SK-N-DZ (cell line): ENCODE data around the gene EBF3.

Source experiments
- DNase-seq: peaks from one replicate; pipeline ENCODE4 v3.0.0-alpha.2; 2015; ENCODE audit warnings: low spot score
- small RNA-seq, 2 experiments: library from RNA; depleted of rRNA; stranded (forward); fragments of <200 nt; gene quantifications; one replicate each; pipeline ENCODE3, GENCODE V24; 2014

EBF3 gene

DNA sequence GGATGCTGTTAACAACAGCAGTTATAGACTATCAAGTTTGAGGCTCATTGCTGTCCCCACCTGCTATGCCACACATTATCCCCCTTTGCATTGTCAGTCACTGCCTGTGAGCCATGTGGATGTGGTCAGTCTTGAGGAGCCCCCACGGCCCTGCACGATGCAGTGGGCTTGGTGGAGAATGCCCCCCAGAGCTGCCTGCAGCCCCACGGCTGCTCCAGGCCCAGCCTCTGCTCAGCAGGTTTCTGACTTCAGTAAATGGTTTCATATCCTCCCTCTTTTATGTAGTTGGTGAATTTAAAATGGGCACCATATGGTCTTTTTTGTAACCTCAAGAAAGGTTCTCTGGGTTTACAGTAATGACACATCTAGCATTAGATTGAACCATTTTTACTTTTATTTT is 164.1 kb downstream of the EBF3 start:
- no peak for DNase-seq

DNA sequence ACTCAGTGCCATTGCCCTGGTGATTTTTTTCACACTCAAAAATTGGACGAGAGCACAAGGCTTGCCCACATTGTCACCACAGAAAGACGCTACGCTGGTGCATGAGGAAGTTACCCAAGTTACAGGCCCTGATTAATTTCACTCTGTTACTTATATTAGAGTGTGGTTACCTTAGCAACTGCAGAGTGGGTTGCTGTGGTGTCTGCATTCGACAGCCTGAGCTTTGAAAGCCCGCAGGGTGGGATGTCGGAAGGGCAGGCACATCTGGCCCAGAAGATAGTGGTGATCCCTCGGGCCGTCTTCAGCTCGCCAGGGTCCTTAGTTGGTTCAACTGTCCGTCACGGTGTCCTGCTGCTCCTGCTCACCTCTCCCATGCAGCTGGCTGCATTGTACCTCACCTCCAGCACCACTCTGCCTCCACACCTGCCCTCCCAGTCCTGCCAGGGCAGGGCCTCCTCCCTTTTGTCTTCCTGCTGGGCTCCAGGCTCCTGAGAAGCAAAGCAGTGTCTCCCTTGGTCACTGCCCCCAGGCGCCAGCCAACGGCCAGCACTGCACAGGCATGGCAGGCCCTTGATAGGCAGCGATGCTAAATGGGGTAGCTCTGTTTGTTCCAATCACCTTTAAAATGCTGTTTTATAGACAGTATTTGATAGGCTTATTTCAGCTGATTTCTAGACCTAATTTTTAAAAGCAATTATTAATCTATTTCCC is 167.2 kb downstream of the EBF3 start:
- DNase-seq = no peak

DNA sequence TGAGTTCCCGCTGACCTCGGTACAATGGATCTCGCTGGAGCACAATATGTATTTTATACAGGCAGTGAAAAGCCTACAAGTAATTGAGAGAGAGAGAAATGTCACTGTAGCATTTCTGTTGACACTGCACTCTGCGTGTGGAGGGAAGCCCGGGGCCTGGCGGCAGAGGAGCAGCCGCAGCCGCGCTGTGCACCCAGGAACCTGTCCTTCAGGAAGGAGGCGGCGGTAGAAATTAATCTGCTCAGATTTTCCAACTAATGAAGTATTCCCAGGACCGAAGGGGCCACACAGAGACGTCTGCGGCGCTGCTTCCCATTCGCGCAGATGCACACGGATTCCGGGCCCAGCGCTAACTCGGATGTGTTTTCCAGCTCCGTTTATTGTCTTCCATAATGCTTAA is 170.1 kb downstream of the EBF3 start:
- no peak for DNase-seq

DNA sequence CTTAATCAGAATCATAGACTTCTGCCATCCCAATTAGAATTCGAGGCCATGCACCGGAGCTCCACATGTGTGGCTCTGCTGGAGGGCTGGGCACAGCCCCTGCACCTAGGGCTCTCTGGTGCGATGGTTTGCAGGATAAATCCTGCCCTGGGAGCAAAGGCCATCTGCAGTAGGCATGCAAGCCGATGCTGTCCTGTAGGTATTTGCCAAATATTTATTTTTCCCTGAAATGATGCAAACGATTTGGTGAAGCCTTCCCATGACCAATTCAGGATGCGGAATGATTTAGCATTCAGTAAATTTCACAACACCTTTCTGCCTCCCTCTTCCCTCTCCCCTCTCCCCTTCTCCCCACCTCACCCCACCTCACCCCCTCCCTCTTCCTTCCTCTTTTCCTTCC is 170.6 kb downstream of the EBF3 start:
- no peak for DNase-seq

DNA sequence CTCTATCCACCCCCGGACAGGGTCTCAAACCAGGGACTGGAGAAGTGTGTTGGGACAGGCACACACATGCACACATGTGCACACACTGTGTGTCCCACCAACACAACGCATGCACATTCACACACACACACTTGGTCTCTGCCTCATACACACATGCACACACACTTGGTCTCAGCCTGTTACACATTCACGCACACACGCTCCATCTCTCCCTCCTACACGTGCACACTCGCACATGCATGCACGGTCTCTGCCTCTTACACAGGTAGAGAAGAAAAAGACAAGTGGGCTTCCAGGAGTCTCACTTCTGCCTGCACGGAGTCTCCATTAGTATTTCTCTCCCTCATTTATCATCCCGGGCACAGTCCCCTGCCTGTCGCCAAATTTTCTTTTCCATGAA is 171.2 kb downstream of the EBF3 start:
- no peak for DNase-seq

DNA sequence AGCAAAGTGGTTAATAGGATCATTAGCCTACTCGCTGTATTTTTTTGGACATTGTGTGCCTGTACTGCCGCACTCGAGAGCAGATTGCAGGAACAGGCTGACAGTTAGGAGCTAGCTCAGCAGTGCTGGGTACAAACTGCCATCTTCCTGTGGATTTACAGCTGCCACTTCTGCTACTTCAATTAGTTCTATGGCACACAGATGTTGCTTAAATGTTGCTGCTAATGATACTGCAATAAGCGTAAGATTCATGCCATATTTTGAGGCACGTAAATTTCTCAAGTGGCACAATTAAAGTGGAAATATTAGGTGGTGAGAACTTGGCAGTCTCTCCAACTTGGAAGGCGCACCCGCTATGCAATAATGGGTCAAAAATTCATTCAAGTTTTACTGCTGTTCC is 171.9 kb downstream of the EBF3 start:
- DNase-seq = no peak

DNA sequence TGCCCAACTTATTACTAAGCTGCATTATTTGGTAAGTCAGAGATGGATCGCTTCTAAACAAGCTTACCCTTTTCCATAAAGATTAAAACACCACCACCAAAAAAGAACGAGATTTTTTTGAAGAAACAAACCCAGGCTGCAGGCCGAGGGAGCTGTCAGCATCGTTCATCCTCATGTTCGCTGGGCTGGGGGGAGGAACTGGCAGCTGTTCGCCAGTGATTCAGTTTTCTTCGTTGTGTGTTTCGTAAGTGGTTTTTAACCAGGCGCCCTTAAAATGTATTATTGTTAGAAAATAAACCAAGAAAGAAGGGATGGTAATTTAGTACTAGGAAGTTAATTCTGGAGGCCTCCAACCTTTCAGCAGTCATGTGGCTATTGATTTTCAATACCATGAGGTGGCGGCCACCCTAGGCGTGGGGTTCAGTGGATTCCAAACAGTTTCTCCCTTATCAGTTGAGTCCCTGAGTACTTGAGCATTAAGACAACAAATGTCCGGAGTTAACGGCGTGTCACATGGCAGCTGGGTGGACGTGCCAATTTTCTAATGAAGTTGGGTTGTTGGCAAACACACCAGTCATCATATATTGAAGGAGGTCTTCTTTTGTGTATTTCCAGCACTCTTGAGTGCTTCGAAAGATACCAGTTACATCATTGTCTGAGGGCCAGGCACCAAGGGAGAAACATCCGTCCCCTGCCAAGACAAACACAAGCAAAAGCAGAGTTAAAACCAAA is 173.2 kb downstream of the EBF3 start:
- no peak for DNase-seq

DNA sequence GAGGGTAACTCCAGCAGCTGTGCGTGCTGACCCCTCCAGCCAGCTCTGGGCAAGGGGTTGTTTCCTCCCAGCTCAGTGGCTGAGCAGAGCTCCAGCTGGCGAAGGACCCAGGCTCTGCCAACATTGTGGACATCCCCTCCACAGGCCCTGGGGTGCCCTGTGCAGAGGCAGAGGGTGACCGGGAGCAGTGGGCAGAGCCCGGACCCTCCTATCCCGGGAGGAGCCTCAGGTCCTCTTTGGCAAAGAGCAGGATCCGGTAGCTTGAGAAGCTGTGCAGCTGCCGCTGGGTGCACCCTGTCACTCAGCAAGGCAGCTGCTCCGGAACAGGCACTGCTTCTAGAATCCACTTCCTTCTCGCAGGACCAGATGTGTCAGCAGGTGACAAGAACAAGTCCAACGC is 175.9 kb downstream of the EBF3 start:
- no peak for DNase-seq

DNA sequence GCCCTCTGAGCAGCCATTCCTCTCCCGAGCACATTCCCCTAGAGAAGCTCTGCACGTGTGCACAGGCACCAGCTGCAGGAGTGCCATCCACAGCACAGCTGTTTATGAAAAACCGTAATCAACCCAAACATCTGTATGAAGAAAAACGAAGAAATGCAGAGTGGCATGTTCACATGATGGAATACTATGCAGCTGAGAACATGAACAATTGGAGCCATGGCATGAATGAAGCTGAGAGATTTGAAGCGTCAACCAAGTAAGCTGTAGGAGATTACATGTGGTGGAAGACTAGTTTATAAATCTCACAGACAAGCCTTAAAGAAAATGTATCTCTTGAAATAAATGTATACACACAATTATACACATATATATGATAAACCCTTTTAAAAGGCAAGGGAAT is 176.5 kb downstream of the EBF3 start:
- DNase-seq = no peak

DNA sequence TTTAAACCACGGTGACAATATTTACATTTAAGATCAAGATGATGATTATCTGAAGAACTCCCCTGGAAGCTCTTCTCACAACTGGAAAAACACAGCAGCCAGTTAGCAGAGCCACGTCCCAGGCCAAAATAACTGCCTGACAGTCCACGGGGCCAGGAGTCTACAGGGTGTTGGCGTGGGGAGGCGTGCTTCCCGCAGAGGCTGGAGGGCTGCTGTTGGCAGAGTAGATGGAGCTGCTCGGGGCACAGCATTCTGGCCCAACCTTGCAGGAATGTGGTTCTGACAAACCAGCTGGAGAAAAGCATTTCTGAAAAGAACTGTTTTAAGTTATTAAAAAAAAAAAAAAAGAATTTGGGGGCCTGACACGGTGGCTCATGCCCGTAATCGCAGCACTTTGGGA is 177.9 kb downstream of the EBF3 start:
- DNase-seq = no peak

DNA sequence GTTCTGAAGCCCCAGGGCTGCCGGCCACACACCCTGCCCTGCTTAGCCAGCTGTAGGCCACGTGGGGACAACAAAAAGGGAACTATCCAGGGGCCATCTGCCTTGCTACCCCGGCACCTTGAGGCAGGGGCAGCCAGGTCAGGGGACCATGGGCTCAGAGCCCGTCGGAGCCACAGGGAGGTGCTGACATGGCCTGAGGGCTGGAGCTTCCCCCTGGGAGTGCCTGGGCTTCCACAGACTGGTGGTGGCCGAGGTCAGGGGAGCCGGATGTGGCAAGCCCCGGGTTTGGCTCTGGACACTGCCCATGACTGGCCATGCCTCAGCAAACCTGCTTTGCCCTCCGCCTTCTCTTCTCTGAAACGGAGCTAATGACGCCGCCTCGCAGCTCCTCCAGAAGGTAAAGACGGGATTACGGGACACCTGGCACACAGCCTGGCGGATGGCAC is 178.5 kb downstream of the EBF3 start:
- DNase-seq = no peak

Small RNA genes within 50 kb of the gene (small RNA-seq; reads per million reads assigned to genes)
- gene AL354950.2 (0 reads per million in 2 experiments), gene MIR4297 (0 reads per million in 2 experiments)
